ENCODE results near the gene TEX11. TPM values are rescaled to one million over a fixed set of nuclear protein-coding genes. Genes with fewer than 3 reads are reported as not detected.
"Not testable (repeated sequence)": the region's sequence is repeated elsewhere in the genome, so short reads cannot be mapped to it uniquely, and the experiment has no call there.

The TEX11 gene
- total RNA-seq, 4 donors from 2014 or later: not detected

DNA sequence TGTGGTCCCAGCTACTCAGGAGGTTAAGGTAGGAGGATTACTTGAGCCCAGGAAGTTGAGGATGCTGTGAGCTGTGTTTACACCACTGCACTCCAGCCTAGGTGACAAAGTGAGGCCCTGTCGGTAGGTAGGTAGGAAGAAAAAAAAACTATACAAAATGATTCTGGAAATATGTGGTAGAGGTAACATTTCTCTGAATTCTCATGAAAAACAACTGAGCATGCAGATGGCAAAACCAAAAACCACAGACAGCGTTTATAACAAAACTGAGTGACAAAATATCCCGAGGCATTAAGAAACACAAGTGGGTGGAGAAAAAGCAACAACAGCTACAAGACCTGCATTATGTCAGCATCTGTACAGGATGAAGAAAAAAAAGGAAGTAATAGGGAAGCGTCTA lies 252.2 kb downstream of the TEX11 start:
- Histone ChIP-seq H3K27me3 (no peaks in the 10 kb centered on the region), H3K4me1 (no peaks in the 10 kb centered on the region), H3K27ac (no peak overlapping the region), H3K4me3 (no peak overlapping the region), H3K9me3 (no peaks in the 10 kb centered on the region), H3K36me3 (no peaks in the 10 kb centered on the region)
- 34 to 49% methylated on average over 4 of the region's 4 CpGs for WGBS, 2 donors
- TF ChIP-seq POLR2A (IDR thresholded peaks at IDR 0.05): no peak
- TF ChIP-seq, protein P1, sequence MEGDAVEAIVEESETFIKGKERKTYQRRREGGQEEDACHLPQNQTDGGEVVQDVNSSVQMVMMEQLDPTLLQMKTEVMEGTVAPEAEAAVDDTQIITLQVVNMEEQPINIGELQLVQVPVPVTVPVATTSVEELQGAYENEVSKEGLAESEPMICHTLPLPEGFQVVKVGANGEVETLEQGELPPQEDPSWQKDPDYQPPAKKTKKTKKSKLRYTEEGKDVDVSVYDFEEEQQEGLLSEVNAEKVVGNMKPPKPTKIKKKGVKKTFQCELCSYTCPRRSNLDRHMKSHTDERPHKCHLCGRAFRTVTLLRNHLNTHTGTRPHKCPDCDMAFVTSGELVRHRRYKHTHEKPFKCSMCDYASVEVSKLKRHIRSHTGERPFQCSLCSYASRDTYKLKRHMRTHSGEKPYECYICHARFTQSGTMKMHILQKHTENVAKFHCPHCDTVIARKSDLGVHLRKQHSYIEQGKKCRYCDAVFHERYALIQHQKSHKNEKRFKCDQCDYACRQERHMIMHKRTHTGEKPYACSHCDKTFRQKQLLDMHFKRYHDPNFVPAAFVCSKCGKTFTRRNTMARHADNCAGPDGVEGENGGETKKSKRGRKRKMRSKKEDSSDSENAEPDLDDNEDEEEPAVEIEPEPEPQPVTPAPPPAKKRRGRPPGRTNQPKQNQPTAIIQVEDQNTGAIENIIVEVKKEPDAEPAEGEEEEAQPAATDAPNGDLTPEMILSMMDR (IDR thresholded peaks at IDR 0.05): no peak
- intact Hi-C loops (cut with DNase I): no loop called here
- DNase-seq: no peak

GRCh38 chrX:70647910-70648309 lies 260.6 kb downstream of the TEX11 start:
- H3K9me3 ChIP-seq: peaks cover 0 to 12% (median 0%) of the 10 kb centered on the region in 3 donors
- H3K36me3 ChIP-seq; H3K27me3 ChIP-seq; H3K4me1 ChIP-seq; H3K4me3 ChIP-seq; DNase-seq; H3K27ac ChIP-seq; intact Hi-C loops (cut with DNase I): not testable (repeated sequence)
- 60 to 82% methylated on average over 2 to 3 of the region's 3 CpGs for WGBS, 2 donors

DNA sequence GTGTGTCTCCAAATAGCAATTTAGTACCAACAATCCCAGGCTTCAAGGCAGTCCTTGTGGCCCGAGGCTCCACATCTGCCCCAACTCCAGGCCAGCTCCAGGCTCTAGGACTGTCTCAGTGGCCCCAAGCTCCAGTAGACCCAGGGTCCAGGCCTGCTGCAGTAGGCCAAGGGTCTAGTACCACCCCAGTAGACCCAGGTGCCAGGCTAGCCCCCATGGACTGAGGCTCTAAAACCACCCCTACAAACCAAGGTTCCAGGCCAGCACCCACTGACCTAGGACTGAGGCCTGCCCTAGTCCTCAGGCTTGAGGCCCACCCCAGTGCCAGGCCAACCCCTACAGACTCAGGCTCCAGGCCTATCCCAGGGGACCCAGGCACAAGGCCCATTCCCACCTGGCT lies 272.3 kb downstream of the TEX11 start:
- no peaks in the 10 kb centered on the region for H3K27me3 ChIP-seq
- intact Hi-C loops (cut with DNase I): no loop called here
- no peaks in the 10 kb centered on the region for H3K36me3 ChIP-seq
- no peak overlapping the region for H3K4me3 ChIP-seq
- no CpG with 5 or more reads among the region's 1 CpG for WGBS, 2 donors
- no peak for TF ChIP-seq POLR2A (IDR thresholded peaks at IDR 0.05)
- TF ChIP-seq, protein P1 (IDR thresholded peaks at IDR 0.05): no peak
- no peaks in the 10 kb centered on the region for H3K9me3 ChIP-seq
- no peaks in the 10 kb centered on the region for H3K4me1 ChIP-seq
- DNase-seq: no peak
- no peak overlapping the region for H3K27ac ChIP-seq

GRCh38 chrX:70635669-70636068 lies 272.8 kb downstream of the TEX11 start:
- no peak overlapping the region for H3K27ac ChIP-seq
- WGBS, 2 donors: no CpG with 5 or more reads among the region's 2 CpGs
- H3K27me3 ChIP-seq: no peaks in the 10 kb centered on the region
- DNase-seq: no peak
- H3K4me1 ChIP-seq: no peaks in the 10 kb centered on the region
- H3K4me3 ChIP-seq: no peak overlapping the region
- no peaks in the 10 kb centered on the region for H3K36me3 ChIP-seq
- no peak for TF ChIP-seq POLR2A (IDR thresholded peaks at IDR 0.05)
- TF ChIP-seq, protein P1 (IDR thresholded peaks at IDR 0.05): no peak
- intact Hi-C loops (cut with DNase I): no loop called here
- no peaks in the 10 kb centered on the region for H3K9me3 ChIP-seq

DNA sequence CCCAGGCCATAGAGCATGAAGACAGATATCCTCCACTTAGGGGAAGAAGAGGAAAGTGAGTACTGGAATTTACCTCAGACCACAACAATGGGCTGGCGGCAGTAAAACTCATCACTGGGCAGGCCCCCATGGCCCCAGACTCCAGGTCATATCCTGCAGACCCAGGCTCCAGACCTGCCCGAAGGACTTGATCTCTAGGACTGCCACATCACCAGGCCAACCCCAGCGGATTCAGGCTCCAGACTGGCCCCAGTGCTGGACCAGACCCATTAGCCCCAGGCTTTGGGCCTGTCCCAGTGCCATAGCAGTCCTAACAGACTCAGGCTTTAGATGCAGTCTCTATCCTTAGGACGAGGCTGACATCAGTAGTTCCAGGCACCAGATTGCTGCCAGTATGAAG lies 273.3 kb downstream of the TEX11 start:
- no peak for DNase-seq
- Histone ChIP-seq H3K27ac (no peak overlapping the region), H3K4me1 (no peaks in the 10 kb centered on the region), H3K4me3 (no peak overlapping the region), H3K27me3 (no peaks in the 10 kb centered on the region), H3K36me3 (no peaks in the 10 kb centered on the region), H3K9me3 (no peaks in the 10 kb centered on the region)
- 100% methylated on average over 1 of the region's 4 CpGs for WGBS, 2 donors
- TF ChIP-seq, protein P1 (IDR thresholded peaks at IDR 0.05): no peak
- TF ChIP-seq POLR2A (IDR thresholded peaks at IDR 0.05): no peak
- intact Hi-C loops (cut with DNase I): no loop called here

DNA sequence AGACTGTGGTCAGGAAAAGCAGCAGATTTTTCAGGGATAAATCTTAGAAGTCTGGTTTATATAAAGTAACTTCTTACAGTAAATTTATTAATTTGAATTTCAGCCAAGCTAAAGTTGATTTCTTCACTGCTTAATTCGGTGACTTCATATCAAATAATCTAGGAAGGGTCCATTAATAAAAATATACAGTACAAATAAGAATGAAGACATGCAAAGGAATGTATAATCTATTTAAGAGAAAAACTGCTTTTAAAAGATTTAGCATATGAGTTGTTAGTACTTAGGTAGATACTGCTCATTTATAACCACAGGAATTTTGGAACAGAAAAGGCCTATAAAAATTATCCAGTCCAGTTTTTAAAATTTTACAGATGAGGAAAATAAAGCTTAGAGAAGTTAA lies 286.8 kb downstream of the TEX11 start:
- TF ChIP-seq POLR2A (IDR thresholded peaks at IDR 0.05): no peak
- TF ChIP-seq, protein P1 (IDR thresholded peaks at IDR 0.05): no peak
- Histone ChIP-seq H3K4me3 (no peak overlapping the region), H3K9me3 (no peaks in the 10 kb centered on the region), H3K4me1 (no peaks in the 10 kb centered on the region), H3K27me3 (no peaks in the 10 kb centered on the region), H3K36me3 (no peaks in the 10 kb centered on the region), H3K27ac (no peak overlapping the region)
- intact Hi-C loops (cut with DNase I): no loop called here
- 42 to 50% methylated on average over 1 of the region's 1 CpG for WGBS, 2 donors
- DNase-seq: no peak

Measured in esophagus squamous epithelium (tissue), 5 donors.